Skin epidermis (tissue), 12 donors: ENCODE results near the gene SELPLG.

Experiments used
- H3K27ac ChIP-seq, 21 experiments: fragments of 200-600 bp; sonication (generic) in 11 of 21; one replicate each; pipeline ENCODE4 v1.5.0; 2020; ENCODE audit warnings: mild to moderate bottlenecking in 3 of 21, inconsistent platforms in 2 of 21, moderate library complexity in 2 of 21
- H3K4me3 ChIP-seq, 7 experiments: fragments of 200-600 bp; sonication (generic) in 2 of 7; one replicate each; pipeline ENCODE4 v1.5.0; 2020; ENCODE audit warnings: inconsistent platforms in 2 of 7, mild to moderate bottlenecking in 2 of 7, moderate library complexity in 1 of 7

The SELPLG gene

DNA sequence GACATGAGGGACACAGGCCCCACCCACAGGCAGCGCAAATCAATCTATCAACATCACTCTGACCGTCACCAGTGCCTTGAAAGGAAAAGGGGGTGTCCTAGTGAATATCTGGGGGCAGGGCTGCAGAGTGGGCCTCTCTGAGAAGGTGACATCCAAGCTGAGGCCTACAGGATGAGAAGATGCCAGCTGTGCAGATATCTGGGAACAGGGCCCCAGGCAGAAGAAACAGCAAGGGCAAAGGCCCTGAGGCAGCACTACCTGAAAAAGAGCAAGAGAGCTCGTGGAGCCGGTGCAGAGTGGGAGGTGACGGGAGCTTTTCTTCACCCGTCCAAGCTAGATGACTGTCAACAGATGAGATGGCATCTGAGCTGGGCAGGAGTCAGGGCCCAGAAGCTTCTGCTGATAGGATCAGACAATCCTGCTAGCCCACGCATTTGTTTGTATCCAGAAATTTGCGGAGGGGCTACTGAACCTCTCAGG is 23.3 kb downstream of the SELPLG start:
- Histone ChIP-seq H3K27ac (peak overlapping the region in 7 of 21 experiments; percentile 3 to 70 (median 50)), H3K4me3 (no peak overlapping the region)

DNA sequence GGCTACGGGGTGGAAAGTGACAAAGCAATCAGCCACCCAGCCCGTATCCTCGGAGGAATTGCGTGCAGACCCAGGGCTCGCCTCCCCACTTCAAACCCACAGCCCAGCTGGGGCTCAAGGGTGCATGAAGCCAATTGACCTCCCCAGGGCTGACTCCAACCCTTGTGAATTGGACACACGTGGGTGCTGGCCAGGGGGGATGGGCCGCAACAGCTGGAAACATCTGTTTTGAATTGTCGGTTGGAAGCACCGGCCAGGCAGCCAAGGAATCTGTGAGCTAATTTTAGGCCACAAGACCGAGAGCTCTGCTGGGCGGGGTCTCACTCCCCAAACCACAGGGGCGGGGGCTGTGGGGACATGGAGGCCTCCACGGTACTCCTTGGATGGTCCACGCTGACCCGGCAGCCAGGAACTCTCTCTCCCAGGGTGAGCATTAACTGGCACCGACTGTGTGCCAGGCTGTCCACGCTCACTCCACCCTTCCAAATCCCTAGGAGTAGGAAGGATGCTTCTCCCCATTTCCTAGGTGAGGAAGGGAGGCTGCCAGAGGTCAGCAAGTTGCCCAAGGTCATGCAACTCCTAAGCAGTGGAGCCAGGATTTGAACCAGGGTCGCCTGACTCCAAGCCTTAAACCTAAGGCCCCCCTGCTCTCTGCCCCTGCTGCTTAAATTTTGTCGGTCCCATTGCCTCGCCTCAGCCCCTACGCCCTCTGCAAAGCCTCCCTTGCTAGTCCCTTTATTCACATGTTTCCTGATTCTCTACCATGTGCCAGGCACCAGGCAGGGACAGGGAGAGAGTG is 24.0 kb downstream of the SELPLG start:
- H3K4me3 ChIP-seq, result no peak overlapping the region
- H3K27ac ChIP-seq, result peak overlapping the region in 6 of 21 experiments; percentile 10 to 70 (median 50)

- H3K27ac ChIP-seq, result no peak overlapping the region
- H3K4me3 ChIP-seq, result no peak overlapping the region
Measured at GRCh38 chr12:108608616-108609015, 25.1 kb downstream of the SELPLG start.

- Histone ChIP-seq H3K27ac (no peak overlapping the region), H3K4me3 (no peak overlapping the region)
Measured at GRCh38 chr12:108607981-108608600, 25.6 kb downstream of the SELPLG start.

DNA sequence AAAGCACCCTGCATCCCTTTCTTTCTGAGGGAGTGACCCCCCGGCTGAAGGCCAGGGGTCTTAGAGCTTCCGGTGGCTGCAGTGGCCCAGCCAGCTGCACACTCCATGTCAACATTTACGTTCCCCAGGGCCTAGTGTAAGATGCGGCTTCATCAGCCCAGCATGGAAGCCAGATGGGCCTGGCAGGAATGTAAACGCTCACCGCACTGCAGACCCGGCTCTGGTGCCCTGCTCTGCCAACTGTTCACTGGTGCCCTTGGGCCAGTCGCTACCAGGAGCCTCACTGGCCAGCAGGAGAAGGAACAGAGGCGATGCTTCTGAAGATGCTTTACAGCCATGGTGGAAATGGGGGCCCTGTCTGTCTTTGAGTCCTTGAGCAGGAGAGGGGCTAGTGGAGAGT is 27.2 kb downstream of the SELPLG start:
- H3K4me3 ChIP-seq, result no peak overlapping the region
- no peak overlapping the region for H3K27ac ChIP-seq

DNA sequence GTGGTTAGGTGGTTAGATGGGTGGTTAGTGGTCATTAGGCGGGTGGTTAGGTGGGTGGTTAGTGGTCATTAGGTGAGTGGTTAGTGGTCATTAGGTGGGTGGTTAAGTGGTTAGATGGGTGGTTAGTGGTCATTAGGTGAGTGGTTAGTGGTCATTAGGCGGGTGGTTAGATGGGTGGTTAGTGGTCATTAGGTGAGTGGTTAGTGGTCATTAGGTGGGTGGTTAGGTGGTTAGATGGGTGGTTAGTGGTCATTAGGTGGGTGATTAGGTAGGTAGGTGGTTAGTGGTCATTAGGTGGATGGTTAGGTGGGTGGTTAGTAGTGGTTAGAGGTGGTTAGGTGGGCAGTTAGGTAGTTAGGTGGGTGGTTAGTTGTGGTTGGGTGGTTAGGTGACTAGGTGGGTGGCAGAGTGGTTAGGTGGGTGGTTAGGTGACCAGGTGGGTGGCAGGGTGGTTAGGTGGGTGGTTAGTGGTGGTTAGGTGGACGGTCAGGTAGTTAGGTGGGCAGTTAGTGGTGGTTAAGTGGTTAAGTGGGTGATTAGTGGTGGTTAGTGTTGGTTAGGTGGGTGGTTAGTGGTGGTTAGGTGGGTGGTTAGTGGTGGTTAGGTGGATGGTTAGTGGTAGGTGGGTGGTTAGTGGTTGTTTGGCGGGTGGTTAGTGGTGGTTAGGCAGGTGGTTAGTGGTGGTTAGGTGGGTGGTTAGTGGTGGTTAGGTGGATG is 27.8 kb downstream of the SELPLG start:
- Histone ChIP-seq H3K4me3 (no peak overlapping the region), H3K27ac (no peak overlapping the region)

GRCh38 chr12:108605000-108605689 is 28.5 kb downstream of the SELPLG start:
- no peak overlapping the region for H3K4me3 ChIP-seq

DNA sequence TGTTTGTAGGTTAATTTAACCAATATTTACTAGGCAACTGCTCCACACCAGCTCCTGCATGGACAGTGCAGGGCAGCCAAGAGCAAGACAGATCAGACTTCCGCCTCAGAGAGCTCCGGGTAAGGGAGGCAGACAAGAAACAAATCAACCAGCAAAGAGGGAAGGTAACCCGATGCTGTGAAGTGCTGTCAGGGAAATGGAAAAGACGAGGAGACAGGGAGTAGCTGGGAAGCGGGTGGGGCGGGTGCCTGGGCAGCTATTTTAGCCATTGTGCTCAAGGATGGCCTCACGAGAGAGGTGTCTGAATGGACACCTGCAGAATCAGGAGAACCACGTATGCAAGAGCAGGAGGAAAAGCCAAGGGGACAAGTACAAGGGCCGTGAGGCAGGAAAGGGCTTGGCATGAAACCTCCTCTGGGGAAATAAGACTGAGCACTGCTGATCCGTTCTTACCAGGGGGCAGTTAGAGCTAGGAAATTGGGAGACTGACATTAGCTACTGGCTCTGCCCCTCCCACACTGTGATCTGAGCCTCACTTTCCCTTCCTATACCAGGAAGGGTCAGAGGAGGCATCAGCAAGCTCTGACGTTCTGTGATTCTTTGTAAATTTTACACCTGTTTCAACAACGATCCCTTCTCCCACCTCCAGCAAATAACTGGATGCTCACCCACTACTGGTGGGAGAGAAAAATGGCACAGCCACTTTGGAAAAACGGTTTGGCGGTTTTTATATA is 29.3 kb downstream of the SELPLG start:
- H3K27ac ChIP-seq, result no peak overlapping the region
- no peak overlapping the region for H3K4me3 ChIP-seq

More at GRCh38 chr12:108605000-108605689, 28.5 kb downstream of the SELPLG start:
- no peak overlapping the region for H3K27ac ChIP-seq

DNA sequence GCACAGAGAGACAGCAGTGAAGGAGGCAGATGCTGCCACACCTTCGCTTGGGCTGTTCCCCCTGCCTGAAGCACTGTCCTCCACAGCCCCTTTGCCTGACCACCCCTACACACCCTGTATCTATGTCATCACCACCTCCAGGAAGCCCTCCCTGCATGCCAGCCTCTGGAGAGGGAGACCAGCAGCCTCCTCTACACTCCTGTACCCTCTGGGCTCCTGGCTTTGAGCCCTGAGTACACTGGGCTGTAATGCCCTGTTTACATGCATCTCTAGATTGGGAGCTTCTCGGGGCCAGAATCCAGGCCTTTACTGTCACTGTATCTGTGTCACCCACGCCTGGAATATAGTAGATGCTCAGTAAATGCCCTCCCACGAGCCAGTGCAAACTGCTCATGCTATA is 30.0 kb downstream of the SELPLG start:
- H3K4me3 ChIP-seq, result no peak overlapping the region

GRCh38 chr12:108602976-108603704 is 30.6 kb downstream of the SELPLG start:
- Histone ChIP-seq H3K4me3 (no peak overlapping the region), H3K27ac (no peak overlapping the region)

More for the DNA sequence above, 30.0 kb downstream of the SELPLG start:
- H3K27ac ChIP-seq, result no peak overlapping the region

DNA sequence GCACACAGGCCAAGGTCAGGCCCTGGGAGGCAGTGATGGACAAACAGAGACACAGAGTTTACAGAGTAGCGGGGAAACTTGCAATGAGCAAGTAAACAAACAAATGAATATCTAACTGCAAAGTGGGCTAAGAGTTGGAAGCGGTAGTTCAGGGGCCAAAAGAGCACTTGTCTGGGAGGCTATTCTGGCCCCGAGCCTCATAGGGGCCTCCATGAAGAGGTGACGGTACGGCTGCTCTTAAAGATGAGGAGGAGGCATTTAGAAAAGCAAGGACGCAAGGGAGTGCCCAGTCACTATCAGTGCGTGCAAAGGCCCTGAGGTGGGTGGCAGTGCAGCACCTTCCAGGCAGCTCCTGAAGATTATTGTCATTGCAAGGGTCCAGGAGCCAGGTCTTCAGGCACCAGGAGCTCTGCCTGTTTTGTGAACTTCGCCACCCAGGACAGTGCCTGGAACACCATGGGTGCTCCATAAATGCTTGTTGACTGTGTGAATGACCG is 31.4 kb downstream of the SELPLG start:
- no peak overlapping the region for H3K4me3 ChIP-seq
- no peak overlapping the region for H3K27ac ChIP-seq

- Histone ChIP-seq H3K4me3 (no peak overlapping the region), H3K27ac (no peak overlapping the region)
Measured at GRCh38 chr12:108600702-108601007, 33.0 kb downstream of the SELPLG start.

DNA sequence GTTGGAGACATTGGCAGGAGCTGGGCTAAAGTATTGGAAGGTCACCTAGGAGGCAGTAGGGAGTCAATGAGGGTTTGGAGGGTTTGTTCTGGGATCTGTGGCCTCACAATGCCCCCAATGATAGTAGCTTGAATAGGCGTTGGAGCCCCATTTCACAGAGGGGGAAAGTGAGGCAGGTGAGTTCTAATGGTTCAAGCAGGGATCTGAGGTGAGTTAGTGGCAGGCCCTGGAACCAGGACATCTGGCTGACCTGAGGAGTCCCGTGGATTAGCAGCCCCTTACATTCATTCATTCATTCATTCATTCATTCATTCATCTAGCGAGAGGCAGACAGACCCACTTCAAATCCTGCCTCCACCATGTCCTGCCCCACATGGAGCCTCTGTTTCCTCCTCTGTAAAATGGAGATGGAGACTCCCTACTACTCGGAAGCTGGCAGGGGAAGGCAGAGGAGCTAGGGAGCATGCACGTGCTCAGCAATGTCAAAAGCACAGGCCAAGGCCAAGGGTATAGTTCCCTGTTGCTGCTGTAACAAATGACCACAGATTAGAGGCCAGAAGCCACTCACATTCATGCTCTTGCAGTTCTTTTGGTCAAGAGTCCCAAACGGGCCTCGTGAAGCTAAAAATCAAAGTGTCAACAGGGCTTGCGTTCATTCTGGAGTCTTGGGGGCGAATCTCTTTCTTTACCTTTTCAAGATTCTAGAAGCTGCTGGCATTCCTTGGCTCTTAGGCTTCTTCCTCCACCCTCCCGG is 33.6 kb downstream of the SELPLG start:
- no peak overlapping the region for H3K27ac ChIP-seq
- H3K4me3 ChIP-seq, result no peak overlapping the region

DNA sequence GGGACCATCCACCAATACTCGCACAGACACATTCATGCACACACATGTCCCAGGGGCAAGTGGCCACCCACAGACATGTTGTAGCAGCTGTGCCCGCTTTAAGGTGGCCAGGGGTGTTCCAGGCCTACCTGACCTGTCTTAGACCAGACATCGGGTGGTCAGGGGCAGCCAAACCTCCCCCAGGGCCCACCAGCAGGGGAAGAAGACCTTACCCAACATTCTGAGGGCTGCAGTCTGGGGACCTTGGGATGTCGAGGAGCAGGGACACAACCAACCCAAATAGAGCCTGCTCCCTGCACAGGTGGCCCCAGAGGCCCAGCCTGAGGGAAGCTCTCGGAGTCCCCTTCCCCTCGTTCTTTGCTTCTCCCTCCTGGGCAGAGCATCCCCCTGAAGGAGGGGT is 34.2 kb downstream of the SELPLG start:
- Histone ChIP-seq H3K4me3 (no peak overlapping the region), H3K27ac (no peak overlapping the region)

DNA sequence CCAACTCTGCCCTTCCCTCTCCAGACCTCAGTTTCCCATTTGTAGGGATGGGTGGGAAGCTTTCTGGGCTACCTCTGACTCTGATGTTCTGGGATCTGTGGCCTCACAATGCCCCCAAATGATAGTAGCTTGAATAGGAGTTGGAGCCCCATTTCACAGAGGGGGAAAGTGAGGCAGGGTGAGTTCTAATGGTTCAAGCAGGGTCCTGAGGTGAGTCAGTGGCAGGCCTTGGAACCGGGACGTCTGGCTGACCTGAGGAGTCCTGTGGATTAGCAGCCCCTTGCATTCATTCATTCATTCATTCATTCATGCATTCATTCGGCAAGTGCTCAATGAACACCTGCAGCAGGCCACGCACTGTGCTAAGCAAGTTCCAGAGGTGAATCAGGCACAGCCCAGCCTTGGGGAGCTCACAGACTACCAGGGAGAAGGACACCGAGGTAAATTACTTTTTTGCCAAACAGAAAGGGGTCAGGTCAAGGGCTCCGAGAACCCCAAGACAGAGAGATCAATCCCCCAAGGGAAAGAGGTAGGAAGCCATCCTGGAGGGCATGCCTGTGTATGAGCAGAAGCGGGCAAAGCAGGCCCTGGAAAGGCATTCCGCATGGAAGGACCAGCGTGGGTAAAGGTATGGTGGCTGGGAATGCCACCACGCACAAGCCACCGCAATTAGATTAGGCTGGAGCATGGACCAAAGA is 35.0 kb downstream of the SELPLG start:
- peak overlapping the region in 11 of 21 experiments; percentile 27 to 90 (median 62) for H3K27ac ChIP-seq
- peak overlapping the region in 1 of 7 experiments; percentile 35 for H3K4me3 ChIP-seq

GRCh38 chr12:108597559-108598471 is 35.9 kb downstream of the SELPLG start, which contains the start of gene TMEM119:
TMEM119 (minus strand) TSS chr12:108598084; CDS start chr12:108592383, 5,701 bp downstream.
- H3K27ac ChIP-seq, result peak within 1 kb of the TSS in 17 of 21 experiments; percentile 3 to 90 (median 62)
- H3K4me3 ChIP-seq, result peak within 1 kb of the TSS; percentile 27 to 40 (median 34)
